Measurements from ENCODE around the gene ABCA1. TPM values are rescaled to one million over a fixed set of nuclear protein-coding genes. Genes with fewer than 3 reads are reported as not detected.
"Not testable (repeated sequence)": the region's sequence is repeated elsewhere in the genome, so short reads cannot be mapped to it uniquely, and the experiment has no call there.

Gene ABCA1
- total RNA-seq, 2 experiments from 2014 or later, result 0.48 to 0.72 TPM

DNA sequence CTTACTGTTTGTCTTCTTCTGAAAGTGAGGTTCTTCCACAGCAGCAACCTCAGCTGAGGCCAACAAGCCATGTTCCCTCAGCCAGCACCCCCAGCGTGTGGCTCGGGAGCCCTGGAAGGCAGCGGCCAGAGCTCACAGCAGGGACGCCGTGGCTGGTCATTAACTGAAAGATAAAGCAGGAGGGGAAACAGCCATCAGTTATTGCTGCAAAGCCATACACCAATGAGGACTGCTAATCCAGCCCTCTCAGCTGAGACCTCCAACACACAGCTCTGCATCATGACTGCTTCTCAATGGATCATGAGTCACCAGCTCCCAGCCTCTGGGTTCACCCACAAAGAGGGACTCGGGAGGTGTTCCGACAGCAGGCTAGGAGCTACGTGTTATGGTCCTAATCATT is 24.3 kb downstream of the ABCA1 start:
- H3K4me1 Mint-ChIP-seq, result peaks cover 6% of the 10 kb centered on the region
- no peaks in the 10 kb centered on the region for H3K27me3 Mint-ChIP-seq
- no peak for DNase-seq

DNA sequence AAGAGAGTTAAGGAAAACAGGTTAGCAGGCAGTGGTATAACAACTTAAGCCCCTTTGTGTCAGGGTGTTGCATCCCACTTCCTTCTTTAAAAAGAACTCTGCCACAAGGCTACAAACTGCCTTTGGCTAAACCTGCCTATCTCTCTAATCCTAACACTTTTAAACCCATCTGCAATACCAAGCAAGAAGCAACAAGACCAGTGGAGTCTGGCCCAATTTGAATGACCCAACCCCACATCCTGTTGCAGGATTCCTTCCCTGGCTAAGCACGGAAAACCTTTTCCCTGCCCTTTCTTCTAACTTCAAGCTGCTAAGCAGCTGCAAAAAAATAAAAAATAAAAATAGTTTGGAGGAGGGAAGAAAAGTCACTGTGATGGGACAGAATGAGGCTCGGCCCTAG is 27.1 kb downstream of the ABCA1 start:
- Mint-ChIP-seq H3K4me1 (peaks cover 6% of the 10 kb centered on the region), H3K36me3 (no peaks in the 10 kb centered on the region), H3K27ac (no peak overlapping the region), H3K27me3 (no peaks in the 10 kb centered on the region), H3K4me3 (no peak overlapping the region), H3K9me3 (no peaks in the 10 kb centered on the region)
- no peak for DNase-seq

More for the DNA sequence above, 24.3 kb downstream of the ABCA1 start:
- Mint-ChIP-seq H3K9me3 (no peaks in the 10 kb centered on the region), H3K4me3 (no peak overlapping the region), H3K36me3 (no peaks in the 10 kb centered on the region), H3K27ac (no peak overlapping the region)

DNA sequence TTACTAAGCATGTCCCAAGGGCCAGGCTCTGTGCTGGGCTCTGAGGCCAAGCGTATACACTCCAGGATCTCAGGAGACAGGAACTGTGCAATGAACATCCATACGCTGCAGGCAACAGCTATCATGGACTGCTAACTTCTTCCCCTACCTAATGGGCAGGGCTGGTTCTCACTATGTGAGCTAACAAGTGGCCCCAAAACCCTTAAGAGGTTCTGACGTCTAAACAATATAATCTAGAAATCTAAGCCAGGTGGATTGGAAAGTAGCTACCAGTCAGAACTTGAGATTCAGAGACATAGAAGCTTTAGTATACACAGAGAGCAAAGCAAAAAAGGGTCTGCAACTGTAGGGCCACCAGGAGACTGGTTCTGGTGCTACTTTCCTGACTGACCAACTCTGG is 27.6 kb downstream of the ABCA1 start:
- no peaks in the 10 kb centered on the region for H3K27me3 Mint-ChIP-seq
- no peak for DNase-seq
- no peak overlapping the region for H3K27ac Mint-ChIP-seq
- H3K4me1 Mint-ChIP-seq, result peaks cover 6% of the 10 kb centered on the region
- H3K4me3 Mint-ChIP-seq, result no peak overlapping the region
- no peaks in the 10 kb centered on the region for H3K9me3 Mint-ChIP-seq
- H3K36me3 Mint-ChIP-seq, result no peaks in the 10 kb centered on the region

DNA sequence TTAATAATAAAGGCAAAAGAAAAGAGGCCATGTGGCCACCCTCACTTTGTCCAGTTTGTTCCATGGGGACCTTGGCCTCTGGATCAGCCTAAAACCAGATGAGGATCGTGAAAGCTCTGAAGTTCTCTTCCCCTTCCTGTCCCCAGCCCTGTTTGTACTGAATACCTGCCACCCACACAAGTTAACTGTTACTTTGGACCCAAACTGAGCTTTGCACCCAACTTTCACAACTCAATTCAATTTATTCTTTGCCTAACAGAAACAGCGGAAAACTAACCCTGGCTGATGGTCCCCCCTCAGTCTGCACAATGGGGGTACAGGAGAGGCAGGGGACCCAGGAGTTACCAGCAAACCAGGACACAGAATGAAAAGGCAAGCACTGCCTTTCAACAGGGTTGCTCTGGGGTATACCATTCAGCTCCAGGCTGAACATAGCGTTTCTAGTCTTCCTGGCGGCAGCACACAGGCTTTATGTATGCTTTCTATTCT is 28.2 kb downstream of the ABCA1 start:
- no peak overlapping the region for H3K27ac Mint-ChIP-seq
- DNase-seq, result no peak
- no peak overlapping the region for H3K4me3 Mint-ChIP-seq
- H3K4me1 Mint-ChIP-seq, result peaks cover 6% of the 10 kb centered on the region
- H3K36me3 Mint-ChIP-seq, result no peaks in the 10 kb centered on the region
- H3K27me3 Mint-ChIP-seq, result no peaks in the 10 kb centered on the region
- H3K9me3 Mint-ChIP-seq, result no peaks in the 10 kb centered on the region

DNA sequence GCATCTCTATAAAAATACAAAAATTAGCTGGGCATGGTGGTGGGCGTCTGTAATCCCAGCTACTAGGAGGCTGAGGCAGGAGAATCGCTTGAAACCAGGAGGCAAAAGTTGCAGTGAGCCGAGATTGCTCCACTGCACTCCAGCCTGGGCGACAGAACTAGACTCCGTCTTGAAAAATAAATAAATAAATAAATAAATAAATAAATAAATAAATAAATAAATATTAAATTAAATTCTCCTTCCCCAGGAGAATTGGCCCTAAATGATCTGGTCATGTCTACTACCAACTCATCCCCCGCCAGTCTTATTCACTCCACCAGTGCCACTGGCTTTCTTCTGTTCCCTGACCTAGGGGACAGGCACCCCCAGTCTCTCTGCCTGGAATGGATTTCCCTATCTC is 29.6 kb downstream of the ABCA1 start:
- H3K9me3 Mint-ChIP-seq, H3K4me1 Mint-ChIP-seq: not testable (repeated sequence)

GRCh38 chr9:104896131-104896530 is 31.8 kb downstream of the ABCA1 start:
- H3K9me3 Mint-ChIP-seq, result no peaks in the 10 kb centered on the region
- no peak for DNase-seq
- H3K27ac Mint-ChIP-seq, result no peak overlapping the region
- H3K4me1 Mint-ChIP-seq, result peaks cover 6% of the 10 kb centered on the region
- H3K36me3 Mint-ChIP-seq, result peaks cover 1% of the 10 kb centered on the region
- no peaks in the 10 kb centered on the region for H3K27me3 Mint-ChIP-seq
- H3K4me3 Mint-ChIP-seq, result no peak overlapping the region

More for the DNA sequence above, 29.6 kb downstream of the ABCA1 start:
- H3K27ac Mint-ChIP-seq, H3K36me3 Mint-ChIP-seq, H3K27me3 Mint-ChIP-seq, DNase-seq, H3K4me3 Mint-ChIP-seq: not testable (repeated sequence)

DNA sequence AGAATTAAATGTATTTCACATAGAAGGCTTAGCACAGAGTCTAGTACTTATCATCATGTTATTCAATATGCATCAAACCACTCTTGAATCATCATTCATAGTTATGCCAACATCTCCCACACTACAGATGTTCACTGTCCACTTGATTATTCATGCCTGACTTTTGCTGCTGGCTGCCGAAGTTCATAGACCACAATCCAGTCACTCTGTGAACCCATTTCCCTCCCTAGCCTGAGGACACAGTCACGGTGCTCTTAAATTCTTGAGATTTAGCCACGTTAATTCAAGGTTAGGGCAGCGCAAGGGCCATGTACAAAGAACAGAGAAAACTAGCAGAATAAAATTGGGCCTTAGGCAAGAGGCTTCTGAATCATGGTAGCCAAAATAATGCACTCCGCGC is 32.4 kb downstream of the ABCA1 start:
- no peak overlapping the region for H3K27ac Mint-ChIP-seq
- no peaks in the 10 kb centered on the region for H3K27me3 Mint-ChIP-seq
- peaks cover 1% of the 10 kb centered on the region for H3K36me3 Mint-ChIP-seq
- DNase-seq, result no peak
- peaks cover 6% of the 10 kb centered on the region for H3K4me1 Mint-ChIP-seq
- H3K4me3 Mint-ChIP-seq, result no peak overlapping the region
- no peaks in the 10 kb centered on the region for H3K9me3 Mint-ChIP-seq

GRCh38 chr9:104892701-104893100 is 35.3 kb downstream of the ABCA1 start:
- no peak for DNase-seq
- Mint-ChIP-seq H3K9me3 (no peaks in the 10 kb centered on the region), H3K4me3 (no peak overlapping the region), H3K4me1 (no peaks in the 10 kb centered on the region), H3K27ac (no peak overlapping the region), H3K36me3 (peaks cover 1% of the 10 kb centered on the region), H3K27me3 (no peaks in the 10 kb centered on the region)

GRCh38 chr9:104890433-104890770 is 37.6 kb downstream of the ABCA1 start:
- no peaks in the 10 kb centered on the region for H3K9me3 Mint-ChIP-seq
- H3K27ac Mint-ChIP-seq, result no peak overlapping the region
- H3K27me3 Mint-ChIP-seq, result no peaks in the 10 kb centered on the region
- peaks cover 1% of the 10 kb centered on the region for H3K36me3 Mint-ChIP-seq
- DNase-seq, result no peak
- no peaks in the 10 kb centered on the region for H3K4me1 Mint-ChIP-seq
- H3K4me3 Mint-ChIP-seq, result no peak overlapping the region

GRCh38 chr9:104885818-104886709 is 41.9 kb downstream of the ABCA1 start:
- no peaks in the 10 kb centered on the region for H3K36me3 Mint-ChIP-seq
- no peaks in the 10 kb centered on the region for H3K27me3 Mint-ChIP-seq
- H3K4me1 Mint-ChIP-seq, result no peaks in the 10 kb centered on the region

GRCh38 chr9:104883169-104883568 is 44.8 kb downstream of the ABCA1 start:
- no peaks in the 10 kb centered on the region for H3K36me3 Mint-ChIP-seq
- no peaks in the 10 kb centered on the region for H3K9me3 Mint-ChIP-seq
- no peaks in the 10 kb centered on the region for H3K27me3 Mint-ChIP-seq
- no peak overlapping the region for H3K4me3 Mint-ChIP-seq
- H3K27ac Mint-ChIP-seq, result no peak overlapping the region
- H3K4me1 Mint-ChIP-seq, result no peaks in the 10 kb centered on the region
- no peak for DNase-seq

More at GRCh38 chr9:104885818-104886709, 41.9 kb downstream of the ABCA1 start:
- Mint-ChIP-seq H3K9me3 (no peaks in the 10 kb centered on the region), H3K4me3 (no peak overlapping the region), H3K27ac (no peak overlapping the region)
- DNase-seq, result no peak

DNA sequence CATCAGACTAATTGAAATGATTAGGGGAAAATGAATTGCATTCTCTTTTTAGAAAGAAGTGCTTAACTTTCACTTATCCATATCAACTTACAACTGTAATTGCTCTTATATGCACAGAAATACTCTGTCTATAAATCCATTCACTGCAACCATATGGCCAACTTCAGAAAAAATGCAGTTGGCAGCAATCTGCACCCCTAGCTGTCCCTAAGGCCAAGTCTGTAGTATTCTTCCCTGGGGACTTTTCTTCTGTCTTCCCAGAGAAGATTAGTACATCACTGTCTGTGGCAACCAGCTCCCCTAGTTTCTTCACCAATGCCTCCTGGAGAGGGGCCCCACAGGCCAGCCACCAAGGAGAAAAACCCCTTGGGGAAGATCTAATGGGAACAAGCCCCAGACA is 45.4 kb downstream of the ABCA1 start:
- no peaks in the 10 kb centered on the region for H3K27me3 Mint-ChIP-seq
- no peaks in the 10 kb centered on the region for H3K36me3 Mint-ChIP-seq
- DNase-seq, result no peak

DNA sequence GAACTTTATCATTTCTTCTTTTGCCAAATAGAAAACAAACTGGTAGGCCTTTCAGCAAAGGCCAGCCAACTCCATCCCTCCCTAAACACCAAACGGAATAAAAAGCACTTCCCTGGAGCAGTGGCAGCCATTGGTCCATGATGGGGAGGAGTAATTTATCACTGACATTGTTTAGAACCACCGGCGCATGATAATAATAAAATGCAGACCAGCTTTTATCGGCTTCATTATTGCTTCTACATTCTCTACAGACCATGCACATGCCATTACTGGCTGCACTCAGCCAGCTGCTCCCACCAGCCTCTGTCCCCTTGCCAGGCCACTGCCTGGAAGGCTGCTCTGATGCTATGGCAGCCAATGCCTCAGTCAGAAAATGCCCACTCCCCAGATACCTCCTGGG is 45.9 kb downstream of the ABCA1 start:
- no peaks in the 10 kb centered on the region for H3K27me3 Mint-ChIP-seq
- no peak for DNase-seq
- no peaks in the 10 kb centered on the region for H3K9me3 Mint-ChIP-seq
- no peak overlapping the region for H3K27ac Mint-ChIP-seq
- no peaks in the 10 kb centered on the region for H3K36me3 Mint-ChIP-seq
- no peaks in the 10 kb centered on the region for H3K4me1 Mint-ChIP-seq
- H3K4me3 Mint-ChIP-seq, result no peak overlapping the region

More for the DNA sequence above, 45.4 kb downstream of the ABCA1 start:
- no peaks in the 10 kb centered on the region for H3K9me3 Mint-ChIP-seq
- no peak overlapping the region for H3K4me3 Mint-ChIP-seq
- no peaks in the 10 kb centered on the region for H3K4me1 Mint-ChIP-seq
- no peak overlapping the region for H3K27ac Mint-ChIP-seq

GRCh38 chr9:104879555-104880309 is 48.2 kb downstream of the ABCA1 start:
- H3K27ac Mint-ChIP-seq, result no peak overlapping the region
- no peak overlapping the region for H3K4me3 Mint-ChIP-seq
- no peak for DNase-seq
- no peaks in the 10 kb centered on the region for H3K4me1 Mint-ChIP-seq
- no peaks in the 10 kb centered on the region for H3K27me3 Mint-ChIP-seq
- H3K9me3 Mint-ChIP-seq, result no peaks in the 10 kb centered on the region
- no peaks in the 10 kb centered on the region for H3K36me3 Mint-ChIP-seq

DNA sequence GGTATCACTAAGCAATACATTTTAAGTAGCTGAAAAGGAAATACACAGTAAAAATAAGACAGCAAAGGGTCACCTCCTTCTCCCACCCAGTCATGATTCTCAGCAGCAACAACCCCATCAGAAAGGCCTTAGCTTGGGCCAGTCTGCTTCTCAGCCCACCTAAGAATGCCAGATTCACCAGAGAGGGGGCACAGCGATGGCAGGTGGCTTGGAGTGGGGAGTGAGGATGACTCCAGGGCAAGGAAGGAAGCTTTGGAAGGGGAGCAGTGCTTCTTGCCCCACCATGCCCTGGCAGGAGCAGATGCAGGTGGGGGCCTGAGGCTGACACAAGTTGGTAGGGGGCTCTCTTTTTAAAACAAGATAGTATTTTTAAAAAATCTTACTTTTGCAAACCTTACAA is 51.4 kb downstream of the ABCA1 start:
- peaks cover 3% of the 10 kb centered on the region for H3K4me1 Mint-ChIP-seq
- no peaks in the 10 kb centered on the region for H3K36me3 Mint-ChIP-seq
- DNase-seq, result no peak
- H3K9me3 Mint-ChIP-seq, result no peaks in the 10 kb centered on the region
- no peak overlapping the region for H3K27ac Mint-ChIP-seq
- H3K4me3 Mint-ChIP-seq, result no peak overlapping the region
- no peaks in the 10 kb centered on the region for H3K27me3 Mint-ChIP-seq

Data from activated naive CD8-positive, alpha-beta T cell treated with anti-CD3 and anti-CD28 coated beads for 36 hours (primary cell).